H1 (cell line): Measurements from ENCODE around the gene TGFA. TPM values are rescaled to one million over a fixed set of nuclear protein-coding genes. Genes with fewer than 3 reads are reported as not detected.

Experiments used
- CTCF ChIA-PET: fragments of 300-600 bp; sonication (Branson Sonifier 250); formaldehyde crosslinking; loops from one replicate; lab custom pipeline; 2021; ENCODE audit not compliant: partially characterized antibody; lab: Charles Lee
- POLR2A ChIA-PET: fragments of 300-600 bp; sonication (Branson Sonifier 250); formaldehyde crosslinking; loops from one replicate; lab custom pipeline; 2021; ENCODE audit warnings: inconsistent platforms; ENCODE audit not compliant: partially characterized antibody; lab: Charles Lee
- DNase-seq, 2 experiments: peaks; one replicate each; pipeline versions ENCODE4 v3.0.0 to v3.0.0-alpha.2; 2010 to 2022; ENCODE audit warnings: low spot score in 2 of 2, low read depth in 1 of 2, mixed read lengths in 1 of 2
- FAIRE-seq: peaks from 2 replicates; lab custom pipeline; 2011; peaks lifted over from hg19 to GRCh38; lab: Jason Lieb, UNC
- H2AFZ ChIP-seq: 2 replicates; pipeline ENCODE4 v1.8.1; 2012; ENCODE audit warnings: low read length, inconsistent platforms
- H2AK5ac ChIP-seq: 2 replicates; pipeline ENCODE4 v1.6.1; 2013; ENCODE audit warnings: low read depth, low read length
- H2BK120ac ChIP-seq: replicated peaks from 2 replicates; pipeline ENCODE3; 2013; ENCODE audit warnings: low read depth, low read length, inconsistent platforms
- H2BK12ac ChIP-seq: 2 replicates; pipeline ENCODE4 v1.6.1; 2013; ENCODE audit warnings: low read depth, low read length
- H2BK15ac ChIP-seq: 2 replicates; pipeline ENCODE4 v1.6.1; 2013; ENCODE audit warnings: low read length
- H2BK20ac ChIP-seq: 2 replicates; pipeline ENCODE4 v1.6.1; 2013; ENCODE audit warnings: low read length
- H2BK5ac ChIP-seq: 2 replicates; pipeline ENCODE4 v1.6.1; 2013; ENCODE audit warnings: low read depth, low read length
- H3K14ac ChIP-seq: 2 replicates; pipeline ENCODE4 v1.6.1; 2013; ENCODE audit warnings: inconsistent platforms; ENCODE audit not compliant: insufficient read length
- H3K18ac ChIP-seq: 2 replicates; pipeline ENCODE4 v1.6.1; 2013; ENCODE audit warnings: low read length; ENCODE audit errors: extremely low read depth
- H3K23ac ChIP-seq: 2 replicates; pipeline ENCODE4 v1.6.1; 2013; ENCODE audit warnings: inconsistent platforms; ENCODE audit not compliant: insufficient read length
- H3K23me2 ChIP-seq: 2 replicates; pipeline ENCODE4 v1.6.1; 2013; ENCODE audit warnings: low read depth, low read length
- H3K27ac ChIP-seq: 2 replicates; pipeline ENCODE4 v1.6.1; 2011; ENCODE audit warnings: low read depth, low read length, inconsistent platforms
- H3K27me3 ChIP-seq, 4 experiments: replicated peaks in 1 of 4; 1 replicate in 1 of 4; 2 replicates in 3 of 4; pipeline versions ENCODE4 v1.6.1 to v1.8.1; 2011 to 2013; ENCODE audit warnings: low read length in 3 of 4, mild to moderate bottlenecking in 3 of 4, inconsistent platforms in 2 of 4, mixed read lengths in 2 of 4, moderate library complexity in 1 of 4; ENCODE audit not compliant: control insufficient read depth in 3 of 4, insufficient read depth in 3 of 4; ENCODE audit errors: extremely low read depth in 1 of 4
- H3K36me3 ChIP-seq, 4 experiments: 2 replicates each; pipeline versions ENCODE4 v1.6.1 to v1.8.1; 2011 to 2013; ENCODE audit warnings: mild to moderate bottlenecking in 4 of 4, low read length in 3 of 4, moderate library complexity in 2 of 4, control low read depth in 1 of 4, inconsistent platforms in 1 of 4; ENCODE audit not compliant: insufficient read depth in 4 of 4, control insufficient read depth in 2 of 4
- H3K4ac ChIP-seq: replicated peaks from 2 replicates; pipeline ENCODE3; 2013; ENCODE audit warnings: low read length, low read depth, mixed read lengths, inconsistent platforms; ENCODE audit not compliant: insufficient read length
- H3K4me1 ChIP-seq, 4 experiments: replicated peaks in 1 of 4; 1 replicate in 1 of 4; 2 replicates in 3 of 4; pipeline versions ENCODE4 v1.6.1 to v1.8.1; 2011 to 2013; ENCODE audit warnings: low read length in 3 of 4, inconsistent platforms in 2 of 4, mixed read lengths in 1 of 4; ENCODE audit not compliant: insufficient read depth in 4 of 4, control insufficient read depth in 3 of 4
- H3K4me2 ChIP-seq, 2 experiments: 2 replicates each; pipeline versions ENCODE4 v1.6.1 to v1.8.1; 2011 to 2013; ENCODE audit warnings: low read depth in 2 of 2, low read length in 2 of 2, control low read depth in 1 of 2, inconsistent platforms in 1 of 2, mild to moderate bottlenecking in 1 of 2; ENCODE audit not compliant: insufficient read depth in 1 of 2
- H3K4me3 ChIP-seq, 4 experiments: fragments of 200-600, 300-600 bp in 1 of 4; sonication (generic), shearing (Covaris generic), sonication (Bioruptor Twin) in 1 of 4; 2 replicates each; pipeline versions ENCODE4 v1.5.1 to v1.8.1; 2011 to 2016; ENCODE audit warnings: low read length in 4 of 4, low read depth in 3 of 4, control low read depth in 2 of 4, inconsistent platforms in 2 of 4, mild to moderate bottlenecking in 2 of 4, mixed read lengths in 1 of 4, moderate library complexity in 1 of 4; ENCODE audit not compliant: insufficient read depth in 2 of 4; ENCODE audit errors: extremely low read depth in 1 of 4
- H3K56ac ChIP-seq: replicated peaks from 2 replicates; pipeline ENCODE3; 2013; ENCODE audit warnings: low read depth, mild to moderate bottlenecking, mixed read lengths, low read length, inconsistent platforms; ENCODE audit not compliant: insufficient read length
- H3K79me1 ChIP-seq: 2 replicates; pipeline ENCODE4 v1.6.1; 2013; ENCODE audit warnings: low read depth, low read length, control low read depth
- H3K79me2 ChIP-seq, 2 experiments: 2 replicates each; pipeline versions ENCODE4 v1.6.1 to v1.8.1; 2012 to 2013; ENCODE audit warnings: low read length in 2 of 2, mild to moderate bottlenecking in 2 of 2, inconsistent platforms in 1 of 2; ENCODE audit not compliant: insufficient read depth in 2 of 2, control insufficient read depth in 1 of 2
- H3K9ac ChIP-seq, 4 experiments: replicated peaks in 1 of 4; 1 replicate in 1 of 4; 2 replicates in 3 of 4; pipeline versions ENCODE4 v1.6.1 to v1.8.1; 2011 to 2013; ENCODE audit warnings: low read depth in 3 of 4, low read length in 3 of 4, control low read depth in 2 of 4, mild to moderate bottlenecking in 2 of 4, moderate library complexity in 2 of 4, inconsistent platforms in 1 of 4; ENCODE audit errors: extremely low read depth in 1 of 4
- H3K9me3 ChIP-seq, 2 experiments: 2 replicates each; pipeline versions ENCODE4 v1.6.1 to v1.8.1; 2012 to 2013; ENCODE audit warnings: mild to moderate bottlenecking in 2 of 2, moderate library complexity in 2 of 2, control low read depth in 1 of 2, inconsistent platforms in 1 of 2, low read depth in 1 of 2, low read length in 1 of 2, mixed read lengths in 1 of 2; ENCODE audit not compliant: insufficient read depth in 2 of 2
- H4K20me1 ChIP-seq, 2 experiments: replicated peaks in 1 of 2; 2 replicates each; pipeline versions ENCODE3 to v1.8.1; 2011 to 2013; ENCODE audit warnings: inconsistent platforms in 2 of 2, low read length in 2 of 2, mild to moderate bottlenecking in 1 of 2; ENCODE audit not compliant: insufficient read depth in 2 of 2, control insufficient read depth in 1 of 2
- H4K5ac ChIP-seq: 2 replicates; pipeline ENCODE4 v1.6.1; 2013; ENCODE audit warnings: low read length, low read depth, mixed read lengths, inconsistent platforms; ENCODE audit not compliant: insufficient read length
- H4K8ac ChIP-seq: 2 replicates; pipeline ENCODE4 v1.8.0; 2013; ENCODE audit warnings: mild to moderate bottlenecking, moderate library complexity, low read length, inconsistent platforms; ENCODE audit not compliant: insufficient read depth; ENCODE audit errors: extremely low read depth
- H4K91ac ChIP-seq: replicated peaks from 2 replicates; pipeline ENCODE3; 2013; ENCODE audit warnings: low read length, mixed read lengths, inconsistent platforms; ENCODE audit not compliant: insufficient read length
- ASH2L ChIP-seq: fragments of 200-600, 300-600 bp; sonication (generic); IDR thresholded peaks from one replicate; pipeline ENCODE4 v1.7.1; 2017; ENCODE audit warnings: low read length
- BCL11A ChIP-seq, 2 experiments: IDR thresholded peaks; one replicate each; pipeline ENCODE4 v1.6.1; 2011; ENCODE audit warnings: low read depth in 2 of 2, low read length in 2 of 2, mild to moderate bottlenecking in 2 of 2
- CHD2 ChIP-seq: IDR thresholded peaks from 2 replicates; pipeline ENCODE4 v1.6.1; 2012; ENCODE audit warnings: low read length, improper control_type of control experiment
- CTBP2 ChIP-seq: IDR thresholded peaks from 2 replicates; pipeline ENCODE4 v1.7.0; 2011; ENCODE audit warnings: borderline replicate concordance, mild to moderate bottlenecking, moderate library complexity, mixed read lengths, low read length; ENCODE audit not compliant: insufficient read depth, insufficient read length
- EGR1 ChIP-seq: IDR thresholded peaks from 2 replicates; pipeline ENCODE4 v1.6.1; 2011; ENCODE audit warnings: low read depth, low read length, borderline replicate concordance
- EZH2 ChIP-seq: fragments of 200-600 bp; sonication (generic); IDR thresholded peaks from 2 replicates; pipeline ENCODE4 v1.7.1; 2012; ENCODE audit warnings: low read depth, mild to moderate bottlenecking, moderate library complexity, low read length, inconsistent platforms; ENCODE audit not compliant: severe bottlenecking
- JUND ChIP-seq: IDR thresholded peaks from 2 replicates; pipeline ENCODE4 v1.6.1; 2011; ENCODE audit warnings: mild to moderate bottlenecking, improper control_type of control experiment, low read length
- NANOG ChIP-seq: IDR thresholded peaks from 2 replicates; pipeline ENCODE4 v1.6.1; 2011; ENCODE audit warnings: low read length, low read depth, mild to moderate bottlenecking, inconsistent platforms; ENCODE audit not compliant: insufficient read depth, poor library complexity, severe bottlenecking
- POU5F1 ChIP-seq: IDR thresholded peaks from 2 replicates; pipeline ENCODE4 v1.6.1; 2011; ENCODE audit warnings: low read depth, mild to moderate bottlenecking, low read length, moderate library complexity
- SIN3A ChIP-seq, 2 experiments: IDR thresholded peaks in 1 of 2; conservative IDR thresholded peaks in 1 of 2; 2 replicates each; pipeline ENCODE4 v1.6.1; 2011 to 2012; ENCODE audit warnings: low read length in 2 of 2, improper control_type of control experiment in 1 of 2, low read depth in 1 of 2, mild to moderate bottlenecking in 1 of 2
- SRF ChIP-seq: IDR thresholded peaks from 2 replicates; pipeline ENCODE4 v1.6.1; 2011; ENCODE audit warnings: mild to moderate bottlenecking, low read depth, low read length, moderate library complexity
- SUZ12 ChIP-seq: fragments of 200-600 bp; sonication (generic); IDR thresholded peaks from 2 replicates; pipeline ENCODE4 v1.6.1; 2012; ENCODE audit warnings: mild to moderate bottlenecking, inconsistent platforms, low read length, moderate library complexity, mixed read lengths
- TAF7 ChIP-seq: optimal IDR thresholded peaks from 2 replicates; pipeline ENCODE3; 2011; ENCODE audit warnings: low read depth, mild to moderate bottlenecking, inconsistent platforms, low read length, moderate library complexity, borderline replicate concordance
- TCF12 ChIP-seq: IDR thresholded peaks from 2 replicates; pipeline ENCODE4 v1.6.1; 2011; ENCODE audit warnings: low read depth, mild to moderate bottlenecking, low read length
- WGBS, 2 experiments: shearing (Covaris generic) in 1 of 2; methylation state at CpG; one replicate each; pipeline versions ENCODE4 v1.1.6 to v1.1.7; 2013 to 2015; ENCODE audit warnings: low lambda C conversion rate in 2 of 2, mixed read lengths in 2 of 2, inconsistent platforms in 1 of 2, low coverage in 1 of 2, missing lambda C conversion rate in 1 of 2; ENCODE audit not compliant: insufficient replicate concordance in 2 of 2, insufficient coverage in 1 of 2, insufficient read length in 1 of 2; ENCODE audit errors: extremely low coverage in 1 of 2, missing lambda C conversion rate in 1 of 2; 5-methylcytosine and 5-hydroxymethylcytosine counted together
- polyA plus RNA-seq, 7 experiments: library from polyadenylated mRNA; depleted of rRNA in 3 of 7; stranded (reverse) in 5 of 7; unstranded in 2 of 7; fragments of >200 nt in 5 of 7; fragments of 200-250 nt in 2 of 7; gene quantifications; 1 replicate in 5 of 7; 2 replicates in 1 of 7; 4 replicates in 1 of 7; pipeline versions ENCODE4 v1.2.1 to v1.2.3, GENCODE V29; 2011 to 2013; ENCODE audit warnings: missing spikeins in 2 of 7, mixed read lengths in 2 of 7
- total RNA-seq: library from RNA; stranded (reverse); fragmentation: NEBNext Ultra II Directional; extraction: Animal tissue kit (Norgen Biotek cat#: 25700); gene quantifications from 2 replicates; pipeline ENCODE4 v1.2.1, GENCODE V29; 2021

Gene TGFA
- total and polyA plus RNA-seq, 2 of the 8 experiments (the other 6 are each of a cell fraction or from before 2014, with no cell fraction given), result 1.8 to 3.7 TPM

GRCh38 chr2:70553334-70553583 lies 367 bp downstream of the TGFA start:
- H3K9me3 ChIP-seq, result no peaks in the 10 kb centered on the region
- H3K27ac ChIP-seq, result no peak overlapping the region
- 3% methylated on average over 18 of the region's 18 CpGs; no CpG with 5 or more reads in 1 of the 2 experiments for WGBS, 2 experiments
- peaks cover 17% of the 10 kb centered on the region; the same call in 1 of the 2 replicates for H3K23me2 ChIP-seq
- no peak overlapping the region for H2BK20ac ChIP-seq
- H4K91ac ChIP-seq, result no peak overlapping the region
- no peak overlapping the region; the same call in 1 of the 2 replicates for H2BK15ac ChIP-seq
- H3K36me3 ChIP-seq, result no peaks in the 10 kb centered on the region
- H2AK5ac ChIP-seq, result no peak overlapping the region
- 0 out of 2 replicates have a peak overlapping the region, but pooled peaks have one; percentile 28 for H3K18ac ChIP-seq
- H3K4me3 ChIP-seq, result peak overlapping the region; percentile 45 to 85 (median 66)
- H2BK5ac ChIP-seq, result no peak overlapping the region
- CTCF ChIA-PET, result interaction anchor here (0.7 to 2.8 kb wide), 7 partner anchors 39 to 249 kb away, joined by 3 to 23 read pairs (median 3); no protein-coding TSS in a partner anchor
- no peak overlapping the region for H3K56ac ChIP-seq
- peaks cover 3 to 6% (median 4%) of the 10 kb centered on the region in 4 experiments; a peak in 5 of 7 replicates for H3K4me1 ChIP-seq
- no peaks in the 10 kb centered on the region for H3K79me2 ChIP-seq
- H3K23ac ChIP-seq, result no peak overlapping the region
- POLR2A ChIA-PET, result interaction anchor here (1.0 to 1.8 kb wide), 3 partner anchors 66 to 295 kb away, joined by 3 to 4 read pairs (median 3); partner anchors contain the start of gene PCYOX1
- FAIRE-seq (no peak), DNase-seq (peak in 1 of 2 experiments; percentile 78)
- H2BK120ac ChIP-seq, result no peak overlapping the region
- H2BK12ac ChIP-seq, result no peak overlapping the region
- peak overlapping the region; percentile 89 to 93 for H3K4me2 ChIP-seq
- no peak overlapping the region for H3K4ac ChIP-seq
- H4K20me1 ChIP-seq, result peaks cover 3% of the 10 kb centered on the region in 2 experiments
- no peaks in the 10 kb centered on the region for H3K79me1 ChIP-seq
- peaks cover 6 to 45% (median 28%) of the 10 kb centered on the region in 4 experiments for H3K27me3 ChIP-seq
- H2AFZ ChIP-seq, result no peak overlapping the region; the same call in 1 of the 2 replicates
- H4K8ac ChIP-seq, result peak overlapping the region; percentile 64
- no peak overlapping the region for H3K14ac ChIP-seq
- no peak overlapping the region; a peak in 2 of 7 replicates for H3K9ac ChIP-seq
- no peak overlapping the region for H4K5ac ChIP-seq
- TF ChIP-seq TCF12 (0 out of 2 replicates have a peak, but pooled peaks have one; percentile 14), CHD2 (no peak), EGR1 (0 out of 2 replicates have a peak, but pooled peaks have one; percentile 20), ASH2L (no peak), EZH2 (peak; percentile 56), TAF7 (no peak), SIN3A (conservative IDR thresholded peaks at IDR 0.05 in 1 of 2, IDR thresholded peaks at IDR 0.05 in 1 of 2; ENCODE audit: low read depth in 1 of 2, low read length in 2 of 2) (peak in 1 of 2 experiments; percentile 70; a peak in 1 of 4 replicates), POU5F1 (no peak), SUZ12 (peak; percentile 19; the same call in 1 of the 2 replicates), NANOG (no peak), CTBP2 (no peak), BCL11A (IDR thresholded peaks at IDR 0.05; ENCODE audit: low read depth in 2 of 2, low read length in 2 of 2) (no peak), JUND (no peak), SRF (no peak)
